ENCODE results near the gene SLC19A1.

Gene SLC19A1

DNA sequence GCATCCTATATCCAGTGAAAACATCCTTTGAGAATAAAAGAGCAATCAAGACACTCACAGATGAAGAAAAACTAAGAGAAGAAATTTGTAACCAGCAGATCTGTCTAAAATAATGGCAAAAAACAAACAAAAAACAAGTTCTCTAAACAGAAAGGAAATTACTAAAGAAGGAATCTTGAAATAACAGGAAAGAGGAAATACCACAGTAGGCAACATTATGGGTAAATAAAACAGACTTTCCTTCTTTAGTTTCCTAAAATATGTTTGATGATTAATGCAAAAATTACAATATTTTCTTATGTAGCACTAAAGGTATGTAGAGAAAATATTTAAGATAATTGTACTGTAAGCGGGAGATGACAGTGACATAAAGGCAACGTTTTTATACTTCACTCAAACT is 23.5 kb downstream of the SLC19A1 start:
- Histone ChIP-seq H3K4me1 (ENCODE audit: low read length) (no peaks in the 10 kb centered on the region), H3K9me3 (replicated peaks; ENCODE audit: insufficient read depth, low read length) (no peaks in the 10 kb centered on the region), H4K20me1 (ENCODE audit: insufficient read depth, low read length) (no peaks in the 10 kb centered on the region), H3K27ac (ENCODE audit: low read length) (no peak overlapping the region), H3K9ac (ENCODE audit: low read length) (no peak overlapping the region), H3K9me2 (replicated peaks; ENCODE audit: insufficient read depth, low read length) (no peaks in the 10 kb centered on the region), H3F3A (ENCODE audit: insufficient read depth, low read length) (no peaks in the 10 kb centered on the region), H3K27me3 (replicated peaks; ENCODE audit: insufficient read depth, low read length) (no peaks in the 10 kb centered on the region), H3K36me3 (replicated peaks; ENCODE audit: insufficient read depth, low read length) (no peaks in the 10 kb centered on the region; the same call in 1 of the 2 replicates), H3K4me2 (ENCODE audit: low read depth, low read length) (no peak overlapping the region), H3K79me2 (ENCODE audit: low read length) (0 out of 2 replicates have a peak, but pooled peaks cover 9% of the 10 kb centered on the region), H3K4me3 (ENCODE audit: low read length) (no peak overlapping the region), H2AFZ (ENCODE audit: low read length) (no peak overlapping the region)
- DNase-seq, result no peak
- no peak for TF ChIP-seq EZH2 (optimal IDR thresholded peaks at IDR 0.05; ENCODE audit: low read depth, low read length)
- TF ChIP-seq EZH2phosphoT487 (IDR thresholded peaks at IDR 0.05; ENCODE audit: low read length), result no peak
- TF ChIP-seq, protein P1, sequence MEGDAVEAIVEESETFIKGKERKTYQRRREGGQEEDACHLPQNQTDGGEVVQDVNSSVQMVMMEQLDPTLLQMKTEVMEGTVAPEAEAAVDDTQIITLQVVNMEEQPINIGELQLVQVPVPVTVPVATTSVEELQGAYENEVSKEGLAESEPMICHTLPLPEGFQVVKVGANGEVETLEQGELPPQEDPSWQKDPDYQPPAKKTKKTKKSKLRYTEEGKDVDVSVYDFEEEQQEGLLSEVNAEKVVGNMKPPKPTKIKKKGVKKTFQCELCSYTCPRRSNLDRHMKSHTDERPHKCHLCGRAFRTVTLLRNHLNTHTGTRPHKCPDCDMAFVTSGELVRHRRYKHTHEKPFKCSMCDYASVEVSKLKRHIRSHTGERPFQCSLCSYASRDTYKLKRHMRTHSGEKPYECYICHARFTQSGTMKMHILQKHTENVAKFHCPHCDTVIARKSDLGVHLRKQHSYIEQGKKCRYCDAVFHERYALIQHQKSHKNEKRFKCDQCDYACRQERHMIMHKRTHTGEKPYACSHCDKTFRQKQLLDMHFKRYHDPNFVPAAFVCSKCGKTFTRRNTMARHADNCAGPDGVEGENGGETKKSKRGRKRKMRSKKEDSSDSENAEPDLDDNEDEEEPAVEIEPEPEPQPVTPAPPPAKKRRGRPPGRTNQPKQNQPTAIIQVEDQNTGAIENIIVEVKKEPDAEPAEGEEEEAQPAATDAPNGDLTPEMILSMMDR (IDR thresholded peaks at IDR 0.05; ENCODE audit: low read length), result no peak

DNA sequence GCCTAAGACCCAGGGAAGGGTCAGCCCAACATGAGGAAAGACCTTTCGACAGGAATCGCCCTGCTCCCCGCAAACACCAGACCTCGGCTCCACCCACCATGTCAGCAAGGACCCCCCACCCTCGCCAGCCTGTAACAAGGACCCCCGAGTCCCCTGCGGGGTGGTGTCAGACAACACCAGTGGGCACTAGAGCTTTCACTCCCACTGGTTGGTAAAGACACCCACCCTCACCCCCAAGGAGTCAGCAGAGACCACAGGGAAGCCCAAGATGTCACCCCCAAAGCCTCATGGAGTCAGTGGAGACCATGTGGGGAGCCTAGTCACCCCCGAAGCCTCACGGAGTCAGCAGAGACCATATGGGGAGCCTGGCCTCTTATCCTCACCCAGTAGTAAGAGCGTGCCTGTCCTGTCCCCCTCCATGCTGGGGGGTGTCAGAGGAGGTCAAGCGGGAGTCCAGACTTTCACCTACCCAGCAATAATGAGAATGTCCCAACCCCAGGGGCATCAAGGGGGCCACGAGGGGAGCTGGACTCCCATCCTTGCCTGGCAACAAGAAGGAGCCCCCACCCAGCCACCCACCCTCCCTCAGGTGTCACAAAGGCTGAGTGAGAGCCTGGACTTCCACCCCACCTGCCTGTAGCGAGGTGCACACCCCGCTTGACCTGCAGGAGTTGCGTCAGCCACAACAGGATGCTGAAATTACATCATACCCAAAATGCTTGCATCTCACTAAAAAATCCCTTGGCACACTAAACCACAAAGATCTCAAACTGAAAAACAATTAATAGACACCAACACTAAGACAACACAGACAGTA is 24.8 kb downstream of the SLC19A1 start:
- Histone ChIP-seq H3K27me3 (replicated peaks; ENCODE audit: insufficient read depth, low read length) (no peaks in the 10 kb centered on the region), H2AFZ (ENCODE audit: low read length) (no peak overlapping the region), H3K4me3 (ENCODE audit: low read length) (no peak overlapping the region), H3K36me3 (replicated peaks; ENCODE audit: insufficient read depth, low read length) (no peaks in the 10 kb centered on the region; the same call in 1 of the 2 replicates), H3K79me2 (ENCODE audit: low read length) (0 out of 2 replicates have a peak, but pooled peaks cover 9% of the 10 kb centered on the region), H3K9ac (ENCODE audit: low read length) (no peak overlapping the region), H3K4me1 (ENCODE audit: low read length) (no peaks in the 10 kb centered on the region), H3K4me2 (ENCODE audit: low read depth, low read length) (no peak overlapping the region), H4K20me1 (ENCODE audit: insufficient read depth, low read length) (no peaks in the 10 kb centered on the region), H3K9me2 (replicated peaks; ENCODE audit: insufficient read depth, low read length) (no peaks in the 10 kb centered on the region), H3K27ac (ENCODE audit: low read length) (no peak overlapping the region), H3F3A (ENCODE audit: insufficient read depth, low read length) (no peaks in the 10 kb centered on the region), H3K9me3 (replicated peaks; ENCODE audit: insufficient read depth, low read length) (no peaks in the 10 kb centered on the region)
- DNase-seq, result no peak
- no peak for TF ChIP-seq EZH2 (optimal IDR thresholded peaks at IDR 0.05; ENCODE audit: low read depth, low read length)
- no peak for TF ChIP-seq EZH2phosphoT487 (IDR thresholded peaks at IDR 0.05; ENCODE audit: low read length)
- TF ChIP-seq, protein P1 (IDR thresholded peaks at IDR 0.05; ENCODE audit: low read length), result no peak

DNA sequence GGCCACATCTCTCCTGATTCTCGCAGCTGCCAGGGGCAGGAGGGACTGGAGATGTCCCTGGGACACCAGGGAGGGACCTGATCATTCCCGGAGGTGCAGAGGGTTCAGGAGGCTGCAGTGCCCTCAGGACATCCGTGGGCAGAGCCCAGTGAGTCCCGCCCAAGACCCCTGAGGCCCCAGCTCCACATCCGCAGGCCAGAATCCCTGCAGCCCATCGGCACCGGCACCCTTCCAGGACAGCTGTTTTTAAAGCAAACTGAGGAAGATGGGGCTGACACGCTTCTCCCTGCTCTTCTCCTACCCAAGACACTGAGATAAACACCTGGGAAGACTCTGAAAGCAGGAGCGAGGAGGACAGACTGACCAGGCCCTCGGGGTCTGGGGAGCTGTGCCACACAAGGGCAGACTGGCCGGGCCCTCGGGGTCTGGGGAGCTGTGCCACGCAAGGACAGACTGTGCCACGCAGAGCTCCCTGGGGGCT is 25.5 kb downstream of the SLC19A1 start:
- DNase-seq, result no peak
- H3K4me1 ChIP-seq (ENCODE audit: low read length), result no peaks in the 10 kb centered on the region
- H3K27ac ChIP-seq (ENCODE audit: low read length), result no peak overlapping the region
- TF ChIP-seq EZH2 (optimal IDR thresholded peaks at IDR 0.05; ENCODE audit: low read depth, low read length), result no peak
- no peak for TF ChIP-seq EZH2phosphoT487 (IDR thresholded peaks at IDR 0.05; ENCODE audit: low read length)
- TF ChIP-seq, protein P1 (IDR thresholded peaks at IDR 0.05; ENCODE audit: low read length), result no peak
- 0 out of 2 replicates have a peak, but pooled peaks cover 9% of the 10 kb centered on the region for H3K79me2 ChIP-seq (ENCODE audit: low read length)
- no peaks in the 10 kb centered on the region; the same call in 1 of the 2 replicates for H3K36me3 ChIP-seq (replicated peaks; ENCODE audit: insufficient read depth, low read length)
- H3K27me3 ChIP-seq (replicated peaks; ENCODE audit: insufficient read depth, low read length), result no peaks in the 10 kb centered on the region
- H3K9ac ChIP-seq (ENCODE audit: low read length), result no peak overlapping the region
- no peaks in the 10 kb centered on the region for H3F3A ChIP-seq (ENCODE audit: insufficient read depth, low read length)
- H3K9me3 ChIP-seq (replicated peaks; ENCODE audit: insufficient read depth, low read length), result no peaks in the 10 kb centered on the region
- H2AFZ ChIP-seq (ENCODE audit: low read length), result no peak overlapping the region
- H3K4me2 ChIP-seq (ENCODE audit: low read depth, low read length), result no peak overlapping the region
- no peak overlapping the region for H3K4me3 ChIP-seq (ENCODE audit: low read length)
- no peaks in the 10 kb centered on the region for H4K20me1 ChIP-seq (ENCODE audit: insufficient read depth, low read length)
- no peaks in the 10 kb centered on the region for H3K9me2 ChIP-seq (replicated peaks; ENCODE audit: insufficient read depth, low read length)

Data from MM.1S (cell line).